Measurements from ENCODE around the gene PPP4R3A.

DNA sequence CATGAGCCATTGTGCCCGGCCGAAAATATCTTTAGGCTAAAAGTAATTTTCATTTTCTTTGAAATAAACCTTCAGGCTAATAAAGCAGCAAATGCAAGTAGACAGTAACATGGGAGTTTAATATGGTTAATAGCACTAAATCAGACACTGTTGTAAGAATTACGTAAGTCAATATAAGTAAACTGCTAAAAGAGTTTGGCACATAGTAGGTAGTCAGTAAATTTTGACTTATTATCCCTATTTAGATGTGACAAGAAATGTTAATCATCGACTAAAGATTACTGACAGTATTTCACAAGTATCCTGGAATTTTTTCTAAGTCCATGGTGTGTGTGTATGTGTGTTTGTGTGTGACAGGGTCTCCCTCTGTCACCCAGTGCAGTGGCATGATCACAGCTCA lies 3.9 kb downstream of the PPP4R3A start:
- TF ChIP-seq, protein P1, sequence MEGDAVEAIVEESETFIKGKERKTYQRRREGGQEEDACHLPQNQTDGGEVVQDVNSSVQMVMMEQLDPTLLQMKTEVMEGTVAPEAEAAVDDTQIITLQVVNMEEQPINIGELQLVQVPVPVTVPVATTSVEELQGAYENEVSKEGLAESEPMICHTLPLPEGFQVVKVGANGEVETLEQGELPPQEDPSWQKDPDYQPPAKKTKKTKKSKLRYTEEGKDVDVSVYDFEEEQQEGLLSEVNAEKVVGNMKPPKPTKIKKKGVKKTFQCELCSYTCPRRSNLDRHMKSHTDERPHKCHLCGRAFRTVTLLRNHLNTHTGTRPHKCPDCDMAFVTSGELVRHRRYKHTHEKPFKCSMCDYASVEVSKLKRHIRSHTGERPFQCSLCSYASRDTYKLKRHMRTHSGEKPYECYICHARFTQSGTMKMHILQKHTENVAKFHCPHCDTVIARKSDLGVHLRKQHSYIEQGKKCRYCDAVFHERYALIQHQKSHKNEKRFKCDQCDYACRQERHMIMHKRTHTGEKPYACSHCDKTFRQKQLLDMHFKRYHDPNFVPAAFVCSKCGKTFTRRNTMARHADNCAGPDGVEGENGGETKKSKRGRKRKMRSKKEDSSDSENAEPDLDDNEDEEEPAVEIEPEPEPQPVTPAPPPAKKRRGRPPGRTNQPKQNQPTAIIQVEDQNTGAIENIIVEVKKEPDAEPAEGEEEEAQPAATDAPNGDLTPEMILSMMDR (conservative IDR thresholded peaks at IDR 0.05; ENCODE audit: low read depth, low read length), result no peak
- no peak for TF ChIP-seq EZH2phosphoT487 (IDR thresholded peaks at IDR 0.05; ENCODE audit: borderline replicate concordance, low read length)

All from PC-3 (cell line).